HCT116 (cell line): Measurements from ENCODE around the gene MAP3K10.

Experiments used
- EGR1 ChIP-seq: IDR thresholded peaks from 2 replicates; pipeline ENCODE4 v1.6.1; 2012; ENCODE audit warnings: low read depth
- EZH2 ChIP-seq: fragments of 200-600 bp; sonication (generic); IDR thresholded peaks from 2 replicates; pipeline ENCODE4 v1.6.1; 2017; ENCODE audit warnings: antibody characterized with exemption, mixed run types
- EZH2phosphoT487 ChIP-seq: fragments of 200-600 bp; IDR thresholded peaks from 2 replicates; pipeline ENCODE4 v1.6.1; 2018; ENCODE audit warnings: antibody characterized with exemption, borderline replicate concordance
- RAD21 ChIP-seq: IDR thresholded peaks from 2 replicates; pipeline ENCODE4 v1.6.1; 2012; ENCODE audit warnings: low read depth, mild to moderate bottlenecking
- SIN3A ChIP-seq: IDR thresholded peaks from 2 replicates; pipeline ENCODE4 v1.6.1; 2012; ENCODE audit warnings: low read depth
- SP1 ChIP-seq: IDR thresholded peaks from 2 replicates; pipeline ENCODE4 v1.6.1; 2012; ENCODE audit warnings: low read depth
- YY1 ChIP-seq: IDR thresholded peaks from 2 replicates; pipeline ENCODE4 v1.6.1; 2011; ENCODE audit warnings: low read length, low read depth, moderate library complexity, mild to moderate bottlenecking; ENCODE audit not compliant: insufficient replicate concordance; ENCODE audit errors: extremely low read depth
- ZNF274 ChIP-seq: fragments of 200-500 bp; sonication (Bioruptor generic); IDR thresholded peaks from 2 replicates; pipeline ENCODE4 v1.6.1; 2014; ENCODE audit warnings: mild to moderate bottlenecking, low read depth, low read length, inconsistent platforms
- TF ChIP-seq, protein P1 (sequence below), 3 experiments: fragments of 200-600 bp in 1 of 3; sonication (generic) in 1 of 3; IDR thresholded peaks in 2 of 3; conservative IDR thresholded peaks in 1 of 3; 2 replicates each; pipeline ENCODE4 v1.5.1; 2012 to 2017; ENCODE audit warnings: low read depth in 2 of 3, low read length in 2 of 3, antibody characterized with exemption in 1 of 3, borderline replicate concordance in 1 of 3, control low read depth in 1 of 3, mild to moderate bottlenecking in 1 of 3, mixed read lengths in 1 of 3, mixed run types in 1 of 3, moderate library complexity in 1 of 3; ENCODE audit not compliant: insufficient read depth in 1 of 3
- TF ChIP-seq, protein P2 (sequence below): IDR thresholded peaks from 2 replicates; pipeline ENCODE4 v1.6.1; 2012; ENCODE audit warnings: low read depth
- TF ChIP-seq, protein P3 (sequence below): IDR thresholded peaks from 2 replicates; pipeline ENCODE4 v1.6.1; 2012

- TF ChIP-seq SP1 = no peak
- TF ChIP-seq, protein P1, sequence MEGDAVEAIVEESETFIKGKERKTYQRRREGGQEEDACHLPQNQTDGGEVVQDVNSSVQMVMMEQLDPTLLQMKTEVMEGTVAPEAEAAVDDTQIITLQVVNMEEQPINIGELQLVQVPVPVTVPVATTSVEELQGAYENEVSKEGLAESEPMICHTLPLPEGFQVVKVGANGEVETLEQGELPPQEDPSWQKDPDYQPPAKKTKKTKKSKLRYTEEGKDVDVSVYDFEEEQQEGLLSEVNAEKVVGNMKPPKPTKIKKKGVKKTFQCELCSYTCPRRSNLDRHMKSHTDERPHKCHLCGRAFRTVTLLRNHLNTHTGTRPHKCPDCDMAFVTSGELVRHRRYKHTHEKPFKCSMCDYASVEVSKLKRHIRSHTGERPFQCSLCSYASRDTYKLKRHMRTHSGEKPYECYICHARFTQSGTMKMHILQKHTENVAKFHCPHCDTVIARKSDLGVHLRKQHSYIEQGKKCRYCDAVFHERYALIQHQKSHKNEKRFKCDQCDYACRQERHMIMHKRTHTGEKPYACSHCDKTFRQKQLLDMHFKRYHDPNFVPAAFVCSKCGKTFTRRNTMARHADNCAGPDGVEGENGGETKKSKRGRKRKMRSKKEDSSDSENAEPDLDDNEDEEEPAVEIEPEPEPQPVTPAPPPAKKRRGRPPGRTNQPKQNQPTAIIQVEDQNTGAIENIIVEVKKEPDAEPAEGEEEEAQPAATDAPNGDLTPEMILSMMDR (IDR thresholded peaks at IDR 0.05 in 2 of 3, conservative IDR thresholded peaks at IDR 0.05 in 1 of 3; ENCODE audit: borderline replicate concordance in 1 of 3, insufficient read depth in 1 of 3, low read depth in 2 of 3, low read length in 2 of 3) = no peak
- no peak for TF ChIP-seq EZH2
- TF ChIP-seq RAD21 = no peak
- TF ChIP-seq, protein P2, sequence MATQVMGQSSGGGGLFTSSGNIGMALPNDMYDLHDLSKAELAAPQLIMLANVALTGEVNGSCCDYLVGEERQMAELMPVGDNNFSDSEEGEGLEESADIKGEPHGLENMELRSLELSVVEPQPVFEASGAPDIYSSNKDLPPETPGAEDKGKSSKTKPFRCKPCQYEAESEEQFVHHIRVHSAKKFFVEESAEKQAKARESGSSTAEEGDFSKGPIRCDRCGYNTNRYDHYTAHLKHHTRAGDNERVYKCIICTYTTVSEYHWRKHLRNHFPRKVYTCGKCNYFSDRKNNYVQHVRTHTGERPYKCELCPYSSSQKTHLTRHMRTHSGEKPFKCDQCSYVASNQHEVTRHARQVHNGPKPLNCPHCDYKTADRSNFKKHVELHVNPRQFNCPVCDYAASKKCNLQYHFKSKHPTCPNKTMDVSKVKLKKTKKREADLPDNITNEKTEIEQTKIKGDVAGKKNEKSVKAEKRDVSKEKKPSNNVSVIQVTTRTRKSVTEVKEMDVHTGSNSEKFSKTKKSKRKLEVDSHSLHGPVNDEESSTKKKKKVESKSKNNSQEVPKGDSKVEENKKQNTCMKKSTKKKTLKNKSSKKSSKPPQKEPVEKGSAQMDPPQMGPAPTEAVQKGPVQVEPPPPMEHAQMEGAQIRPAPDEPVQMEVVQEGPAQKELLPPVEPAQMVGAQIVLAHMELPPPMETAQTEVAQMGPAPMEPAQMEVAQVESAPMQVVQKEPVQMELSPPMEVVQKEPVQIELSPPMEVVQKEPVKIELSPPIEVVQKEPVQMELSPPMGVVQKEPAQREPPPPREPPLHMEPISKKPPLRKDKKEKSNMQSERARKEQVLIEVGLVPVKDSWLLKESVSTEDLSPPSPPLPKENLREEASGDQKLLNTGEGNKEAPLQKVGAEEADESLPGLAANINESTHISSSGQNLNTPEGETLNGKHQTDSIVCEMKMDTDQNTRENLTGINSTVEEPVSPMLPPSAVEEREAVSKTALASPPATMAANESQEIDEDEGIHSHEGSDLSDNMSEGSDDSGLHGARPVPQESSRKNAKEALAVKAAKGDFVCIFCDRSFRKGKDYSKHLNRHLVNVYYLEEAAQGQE = no peak
- TF ChIP-seq EZH2phosphoT487 = no peak
- no peak for TF ChIP-seq EGR1
- TF ChIP-seq, protein P3, sequence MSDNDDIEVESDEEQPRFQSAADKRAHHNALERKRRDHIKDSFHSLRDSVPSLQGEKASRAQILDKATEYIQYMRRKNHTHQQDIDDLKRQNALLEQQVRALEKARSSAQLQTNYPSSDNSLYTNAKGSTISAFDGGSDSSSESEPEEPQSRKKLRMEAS = no peak
- no peak for TF ChIP-seq YY1
- no peak for TF ChIP-seq ZNF274
- no peak for TF ChIP-seq SIN3A
Observed at GRCh38 chr19:40213882-40214570, 22.8 kb downstream of the MAP3K10 start.
